IPS DF 4.7 (cell line): Measurements from ENCODE around the gene UNC5CL.

Experiments
- DNase-seq: peaks from one replicate; pipeline ENCODE4 v3.0.0-alpha.2; 2013; ENCODE audit warnings: low spot score; ENCODE audit errors: extremely low read depth

UNC5CL gene, protein sequence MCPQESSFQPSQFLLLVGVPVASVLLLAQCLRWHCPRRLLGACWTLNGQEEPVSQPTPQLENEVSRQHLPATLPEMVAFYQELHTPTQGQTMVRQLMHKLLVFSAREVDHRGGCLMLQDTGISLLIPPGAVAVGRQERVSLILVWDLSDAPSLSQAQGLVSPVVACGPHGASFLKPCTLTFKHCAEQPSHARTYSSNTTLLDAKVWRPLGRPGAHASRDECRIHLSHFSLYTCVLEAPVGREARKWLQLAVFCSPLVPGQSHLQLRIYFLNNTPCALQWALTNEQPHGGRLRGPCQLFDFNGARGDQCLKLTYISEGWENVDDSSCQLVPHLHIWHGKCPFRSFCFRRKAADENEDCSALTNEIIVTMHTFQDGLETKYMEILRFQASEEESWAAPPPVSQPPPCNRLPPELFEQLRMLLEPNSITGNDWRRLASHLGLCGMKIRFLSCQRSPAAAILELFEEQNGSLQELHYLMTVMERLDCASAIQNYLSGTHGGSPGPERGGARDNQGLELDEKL

DNA sequence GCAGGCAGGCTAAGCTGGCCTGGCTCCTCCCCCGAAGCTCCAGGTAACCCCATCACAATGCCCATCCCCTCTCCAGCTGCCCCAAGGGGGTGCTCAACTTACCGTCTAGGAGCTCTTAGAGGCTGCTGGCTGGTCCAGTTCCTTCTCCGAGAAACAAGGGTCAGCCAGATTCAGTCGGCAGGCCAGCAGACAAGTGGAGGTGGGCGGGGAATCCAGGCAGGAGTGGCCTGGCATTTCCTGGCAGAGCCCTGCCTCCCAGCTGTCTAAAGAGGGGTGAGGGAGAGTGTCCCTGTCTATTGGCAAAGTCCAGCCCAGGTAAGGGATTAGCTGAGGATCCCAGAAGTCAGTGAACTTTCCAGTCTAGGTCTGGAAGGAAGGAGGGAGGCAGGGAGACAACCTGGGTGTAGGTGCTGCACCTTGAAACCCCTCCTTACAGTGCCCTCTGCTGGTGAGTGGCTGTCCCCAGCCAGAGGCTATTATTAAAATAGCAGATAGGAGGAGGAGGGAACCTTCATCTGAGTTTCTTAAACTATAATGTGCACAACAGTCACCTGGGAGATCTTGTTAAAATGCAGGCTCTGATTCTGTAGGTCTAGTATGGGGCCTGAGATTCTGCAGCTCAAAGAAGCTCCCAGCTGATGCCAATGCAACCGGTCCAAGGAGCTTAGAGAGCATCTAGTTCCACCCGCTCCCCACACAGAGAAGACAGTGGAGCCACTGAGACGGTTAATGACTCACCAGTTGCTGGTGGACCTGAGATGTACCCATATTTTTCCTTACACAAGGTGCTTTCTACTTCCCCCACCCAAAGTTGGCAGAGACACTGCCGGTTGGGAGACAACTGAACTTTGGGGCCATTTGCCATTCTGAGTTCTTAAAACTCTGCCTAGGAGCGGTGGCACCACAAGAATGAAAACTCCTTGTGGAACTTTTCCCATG lies at the start of gene UNC5CL:
Gene UNC5CL (minus strand): TSS at position 162 of the 939 bp plus-strand sequence. CDS start 4,147 bp downstream, outside the sequence.
- DNase-seq, result no peak

DNA sequence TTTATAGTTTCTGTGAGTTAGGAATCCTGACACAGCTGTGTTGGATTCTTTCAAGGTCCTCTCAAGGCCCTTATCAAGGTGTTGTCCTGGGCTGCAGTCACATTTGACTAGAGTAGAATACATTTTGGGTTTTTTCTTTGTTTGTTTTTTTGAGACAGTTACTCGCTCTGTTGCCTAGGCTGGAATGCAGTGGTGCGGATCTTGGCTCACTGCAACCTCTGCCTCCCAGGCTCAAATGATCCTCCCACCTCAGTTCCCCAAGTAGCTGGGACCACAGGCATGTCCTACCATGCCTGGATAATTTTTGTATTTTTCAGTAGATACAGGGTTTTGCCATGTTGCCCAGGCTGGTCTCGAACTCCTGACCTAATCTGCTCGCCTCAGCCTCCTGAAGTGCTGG lies 49.4 kb upstream of the UNC5CL start:
- DNase-seq, result no peak

DNA sequence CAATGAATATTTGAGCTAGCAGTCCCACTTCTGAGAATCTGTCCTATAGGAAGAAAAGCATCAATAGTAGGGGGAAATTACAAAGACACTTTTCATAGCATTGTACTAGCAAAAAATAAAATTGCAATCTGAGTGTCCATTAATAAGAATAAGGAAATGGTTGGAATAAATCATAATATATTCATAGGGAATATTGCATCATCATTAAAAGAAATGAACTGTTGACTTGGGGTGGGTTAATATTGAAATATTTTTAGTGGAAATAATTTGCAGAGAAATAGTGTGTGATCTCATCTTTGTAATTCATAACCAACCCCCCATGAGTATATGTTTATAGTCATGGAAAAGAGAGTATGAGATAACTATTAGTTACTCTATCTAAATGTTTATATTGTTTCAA lies 46.2 kb upstream of the UNC5CL start:
- no peak for DNase-seq

DNA sequence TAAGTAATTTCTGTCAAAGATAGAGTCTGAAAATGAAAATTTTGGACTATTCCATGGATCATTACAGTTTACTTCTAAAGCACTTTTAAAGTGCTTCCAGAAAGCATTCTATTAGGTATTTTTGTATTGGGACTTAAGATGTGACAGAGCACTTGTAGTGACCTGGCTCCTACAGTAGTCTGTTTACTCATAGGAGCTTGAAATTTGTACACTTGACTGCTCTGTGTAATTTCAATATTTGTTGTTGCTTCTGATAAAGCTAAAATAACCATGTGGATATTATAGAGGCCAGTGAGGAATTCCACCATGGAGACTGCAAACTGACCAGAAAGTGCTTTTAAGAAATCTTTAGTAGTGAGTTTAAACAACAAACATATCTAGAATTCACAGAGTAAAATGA lies 44.1 kb upstream of the UNC5CL start:
- DNase-seq, result no peak

DNA sequence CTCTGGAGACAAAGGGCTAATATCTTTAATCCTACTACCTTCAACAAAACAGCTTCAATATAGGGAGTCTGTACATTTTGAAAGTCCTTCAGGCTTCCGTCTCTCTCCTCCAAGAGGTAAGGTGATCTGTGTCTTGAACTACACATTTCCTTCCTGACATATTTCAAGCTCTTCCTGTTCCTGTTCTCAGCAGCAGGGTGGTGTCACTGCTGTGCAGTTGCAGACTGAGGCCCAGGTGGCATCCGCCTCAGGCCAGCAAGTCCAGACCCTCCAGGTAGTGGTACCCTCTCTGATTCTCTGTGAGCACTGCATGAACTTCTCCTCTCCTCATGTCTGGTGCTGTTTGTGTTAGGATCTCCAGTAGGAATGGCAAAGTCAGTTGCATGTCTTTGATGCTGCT lies 41.6 kb upstream of the UNC5CL start:
- no peak for DNase-seq

DNA sequence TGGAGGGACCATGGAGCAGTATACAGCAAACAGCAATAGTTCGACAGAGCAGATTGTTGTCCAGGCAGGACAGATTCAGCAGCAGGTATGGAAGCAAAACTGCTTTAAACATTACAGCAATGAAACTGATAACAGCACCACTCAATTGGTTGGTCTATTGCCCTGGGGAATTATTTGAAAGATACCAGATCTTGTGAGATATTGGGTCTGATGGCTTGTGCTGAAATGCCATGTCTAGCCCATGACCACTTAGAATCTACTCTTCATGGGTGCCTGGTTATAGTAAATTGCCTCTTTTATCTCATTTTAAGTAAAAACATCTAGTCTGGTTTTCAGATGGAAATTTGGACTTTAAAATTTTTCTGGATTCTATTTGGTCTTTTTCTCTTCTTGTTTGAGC lies 40.1 kb upstream of the UNC5CL start:
- no peak for DNase-seq

DNA sequence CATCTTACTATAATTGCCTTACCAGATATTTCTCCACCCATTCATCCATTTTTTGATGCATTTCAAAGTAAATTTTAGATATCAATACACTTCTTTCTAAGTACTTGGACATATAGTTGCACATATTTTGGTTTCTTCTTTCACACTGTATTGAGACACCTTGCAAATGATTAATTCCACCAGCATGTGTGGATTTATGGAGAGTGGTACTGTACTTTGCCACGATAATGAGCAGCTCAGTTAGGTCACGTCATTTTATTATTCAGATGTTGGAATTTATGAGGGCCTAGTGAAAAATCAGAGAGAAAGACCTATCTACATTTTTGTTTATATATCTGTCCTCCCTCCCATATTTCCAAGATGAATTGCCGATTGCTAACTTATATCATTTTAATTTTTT lies 39.1 kb upstream of the UNC5CL start:
- DNase-seq, result no peak

DNA sequence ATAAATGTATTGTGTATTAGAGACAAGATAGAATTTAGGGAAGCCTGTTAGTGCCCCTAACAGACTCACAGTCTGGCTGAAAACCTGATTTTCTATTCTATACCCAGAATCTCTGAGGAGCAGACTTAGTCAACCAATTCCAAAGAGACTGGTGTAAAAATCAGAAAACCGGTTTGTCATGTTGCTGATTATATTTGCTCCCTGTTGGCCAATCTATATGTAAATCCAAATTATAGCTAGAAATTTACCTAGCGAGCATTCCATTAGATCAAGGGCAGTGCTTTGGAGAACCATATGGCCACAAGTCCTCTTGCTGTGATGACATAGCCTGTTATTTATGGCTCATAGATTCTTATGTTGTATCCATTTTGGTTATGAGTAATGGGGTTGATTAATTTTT lies 38.5 kb upstream of the UNC5CL start:
- DNase-seq, result no peak

DNA sequence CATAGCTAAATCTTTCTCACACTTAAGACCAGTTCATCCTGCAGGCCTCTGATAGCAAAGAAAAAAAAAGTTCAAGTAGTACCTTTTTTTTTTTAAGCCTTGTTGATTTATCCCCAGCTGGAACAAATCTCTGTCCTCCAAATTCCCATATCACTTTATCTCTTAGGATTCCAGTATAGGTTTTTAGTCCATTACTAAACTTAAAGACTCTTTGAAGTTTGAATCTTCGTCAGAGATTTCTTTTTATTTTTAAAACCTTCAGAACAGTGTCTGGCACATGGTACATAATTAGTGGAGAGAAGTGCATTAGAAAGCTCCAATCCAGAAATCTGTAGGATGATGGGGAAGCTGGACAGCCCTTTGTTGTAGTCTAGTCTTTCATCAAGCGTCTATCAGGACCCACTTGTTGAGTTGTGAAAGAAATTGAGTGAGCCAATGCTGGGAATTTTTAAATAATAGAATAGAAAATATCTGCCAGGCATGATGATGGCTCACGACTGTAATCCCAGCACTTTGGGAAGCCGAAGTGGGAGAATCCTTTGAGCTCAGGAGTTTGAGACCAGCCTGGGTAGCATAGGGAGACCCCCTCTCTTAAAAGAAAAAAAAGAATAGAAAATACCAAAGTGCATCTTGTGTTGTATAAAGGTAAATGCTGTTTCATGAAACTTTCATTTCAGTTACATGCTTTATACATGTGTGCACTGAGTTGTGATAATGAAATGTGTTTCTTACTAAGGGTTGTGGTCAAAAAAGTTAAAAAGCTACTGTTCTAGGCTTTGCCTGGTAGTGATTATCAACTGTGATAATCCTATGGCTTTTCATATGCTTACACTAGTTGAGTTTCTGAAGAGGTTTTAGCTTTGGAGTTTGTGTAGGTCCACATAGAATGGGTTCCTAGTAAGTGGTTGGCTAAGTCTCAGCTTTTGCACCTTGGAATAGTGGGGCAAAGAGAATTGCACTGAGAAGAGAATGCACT lies 36.9 kb upstream of the UNC5CL start:
- no peak for DNase-seq

DNA sequence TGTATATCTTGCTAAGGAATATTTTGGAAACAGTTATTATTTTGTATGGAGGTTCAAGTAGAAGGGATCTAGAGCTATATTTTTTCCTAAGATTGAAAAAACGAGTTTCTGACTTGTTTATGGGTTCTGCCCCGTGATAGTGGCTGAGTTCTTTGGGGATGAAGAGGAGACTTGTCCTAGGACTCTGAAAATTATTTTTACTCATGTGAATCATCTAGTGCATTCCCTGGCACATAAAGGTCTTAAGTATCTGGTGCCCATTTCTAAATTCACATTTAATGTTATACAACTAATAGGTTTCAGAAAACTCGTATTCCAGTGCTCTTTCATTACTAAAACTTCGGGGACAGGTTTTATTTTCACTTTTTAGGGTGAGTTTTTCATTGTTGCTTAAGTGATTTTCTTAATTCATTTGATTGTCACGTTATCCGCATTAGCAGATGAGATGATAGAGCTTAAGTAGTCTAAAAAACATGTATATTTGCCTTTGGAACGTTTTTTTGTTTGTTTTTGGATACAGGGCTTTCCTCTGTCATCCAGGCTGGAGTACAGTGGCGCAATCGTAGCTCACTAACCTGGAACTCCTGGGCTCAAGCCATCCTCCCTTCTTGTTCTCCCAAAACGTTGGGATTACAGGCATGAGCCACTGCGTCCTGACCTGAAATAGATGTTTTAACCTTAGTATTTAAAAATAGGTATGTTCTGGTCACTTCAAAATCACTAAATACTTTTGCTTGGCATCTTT lies 35.8 kb upstream of the UNC5CL start:
- no peak for DNase-seq

DNA sequence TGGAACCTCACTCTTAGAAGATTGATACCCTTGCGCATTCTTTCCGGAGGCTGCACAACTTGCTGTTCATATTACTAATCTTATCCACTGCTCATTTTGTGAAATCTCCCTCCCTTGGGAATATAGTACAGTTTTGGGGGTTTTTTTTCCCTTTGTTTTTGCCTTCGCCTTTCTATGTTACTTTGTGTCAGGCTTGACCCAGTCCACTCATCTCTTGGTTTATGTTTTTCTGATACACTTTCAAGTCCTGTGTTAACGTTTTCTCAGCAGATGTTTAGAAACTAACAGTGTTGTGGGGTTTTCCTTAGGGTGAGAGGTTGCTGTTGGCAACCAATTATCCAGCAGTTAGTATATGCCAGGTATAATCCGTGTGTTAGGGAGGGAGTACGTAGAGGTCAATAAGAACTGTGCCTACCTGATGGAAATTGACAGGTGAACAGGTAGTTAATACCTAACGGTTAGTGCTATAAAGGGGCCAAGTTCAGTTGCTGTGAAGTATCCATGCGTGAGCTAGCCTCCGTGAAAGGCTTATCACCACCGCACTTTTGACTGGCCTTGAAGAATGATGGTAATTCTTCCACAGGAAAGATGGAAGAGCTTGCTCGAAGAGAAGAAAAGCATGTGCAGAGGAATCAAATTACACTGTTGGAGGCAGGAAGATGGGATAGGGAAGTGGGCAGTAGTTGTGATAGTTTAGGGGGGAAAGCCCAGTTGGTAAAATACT lies 35.1 kb upstream of the UNC5CL start:
- no peak for DNase-seq

DNA sequence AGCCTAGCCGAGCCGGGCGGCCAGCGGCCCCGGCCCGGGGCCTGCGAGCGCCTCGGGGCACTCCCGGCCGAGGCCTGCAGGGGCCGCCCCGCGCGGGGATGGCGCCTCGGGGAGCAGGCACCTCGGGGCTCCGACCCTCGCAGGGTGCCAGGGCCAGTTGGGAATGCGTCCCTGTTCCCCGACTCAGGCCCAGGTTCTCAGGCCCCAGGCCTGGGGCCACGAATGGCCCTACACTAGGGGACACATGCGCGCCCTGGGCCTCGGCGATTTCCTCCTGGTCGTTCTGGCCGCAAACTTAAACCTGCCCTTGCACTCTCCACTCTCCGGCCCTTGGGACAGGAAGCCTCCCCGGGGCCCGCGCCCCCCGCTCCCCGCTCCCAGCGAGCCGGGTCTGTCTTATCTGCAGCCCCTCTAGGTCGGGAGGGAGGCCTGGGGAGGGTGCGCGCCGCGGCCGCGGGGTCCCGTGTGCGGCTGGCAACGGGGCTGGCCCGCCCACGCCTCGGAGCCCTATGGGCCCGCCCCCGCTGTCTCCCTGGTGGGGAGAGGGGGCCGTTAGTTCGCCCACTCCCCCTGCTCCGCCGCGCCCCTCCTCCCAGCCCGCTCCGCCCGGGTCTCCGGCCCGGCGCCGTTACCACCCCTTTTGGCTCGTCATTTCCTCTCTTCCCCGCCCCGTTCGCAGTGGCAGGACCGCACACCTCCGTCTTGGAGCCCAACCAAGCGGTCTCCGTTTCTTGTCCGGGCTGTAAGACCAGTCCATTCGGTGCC lies 34.4 kb upstream of the UNC5CL start:
- DNase-seq, result no peak

DNA sequence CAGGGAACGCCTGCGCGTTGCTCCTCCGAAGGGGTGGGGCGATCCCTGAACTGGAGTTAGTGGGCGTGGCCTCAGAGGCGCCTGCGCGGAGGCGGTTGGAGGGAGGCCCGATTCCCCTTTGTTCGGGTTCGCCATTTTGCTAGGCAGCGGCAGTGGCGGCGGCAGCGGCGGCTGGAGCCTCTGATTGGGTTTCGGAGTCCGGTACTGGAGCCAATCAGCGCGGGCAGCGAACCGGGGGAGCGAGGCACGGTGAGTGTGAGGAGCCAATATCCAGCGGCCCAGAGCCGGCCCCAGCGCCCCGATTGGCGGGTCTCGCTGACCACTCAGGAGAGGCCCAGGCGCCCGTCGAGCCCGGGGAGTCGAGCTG lies 33.8 kb upstream of the UNC5CL start, which contains the start of gene NFYA:
Gene NFYA (plus strand): TSS at position 139 of the 367 bp plus-strand sequence. CDS start 6,116 bp downstream, outside the sequence.
- peak; percentile 82 for DNase-seq

DNA sequence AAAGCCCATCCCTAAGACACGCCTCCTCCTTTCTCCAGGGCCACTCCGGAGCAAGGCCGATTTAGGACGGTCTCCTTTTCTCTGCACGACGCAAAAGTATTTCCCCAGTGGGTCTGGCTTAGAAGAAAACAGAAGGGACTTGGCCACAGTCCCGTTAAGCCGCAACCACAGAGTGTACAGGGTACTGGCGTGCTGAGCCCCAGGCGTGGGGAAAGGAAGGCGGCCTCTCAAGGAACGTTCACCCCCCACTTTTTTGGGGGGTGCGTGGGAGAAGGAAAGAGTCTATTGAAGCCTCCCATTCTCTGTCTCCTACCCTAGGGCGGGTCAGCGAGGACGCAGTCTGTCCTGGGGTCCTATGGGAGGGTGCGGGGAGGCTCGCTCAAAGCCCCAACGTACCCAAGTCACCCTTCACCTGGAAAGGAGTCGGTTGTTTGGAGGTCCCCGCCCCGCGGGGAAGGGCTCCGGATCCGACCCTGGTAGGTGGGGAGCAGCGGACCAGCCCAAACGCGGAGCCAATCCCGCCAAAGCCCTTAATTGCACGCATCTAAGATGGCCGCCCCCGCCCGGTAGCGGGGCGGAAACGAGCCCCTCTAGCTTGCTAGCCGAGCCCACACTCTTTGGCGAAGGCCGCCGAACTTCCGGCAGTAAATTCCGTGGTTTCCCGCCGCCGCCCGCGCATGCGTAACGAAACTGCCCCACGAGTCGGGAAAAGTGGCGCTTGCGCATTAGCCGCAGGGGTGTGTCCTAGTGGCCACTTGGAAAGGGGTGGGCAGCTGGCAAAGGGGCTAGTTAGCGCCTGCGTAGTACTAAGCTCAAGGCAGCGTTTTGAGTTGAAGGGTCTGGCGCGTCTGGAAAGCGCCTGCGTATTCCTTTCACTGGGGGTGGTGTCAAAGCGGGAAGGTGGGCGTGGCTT lies 33.2 kb upstream of the UNC5CL start, which contains the start of gene OARD1:
Gene OARD1 (minus strand): TSS at position 434 of the 913 bp plus-strand sequence. CDS start 722 bp downstream, outside the sequence.
- DNase-seq, result peak; percentile 82

DNA sequence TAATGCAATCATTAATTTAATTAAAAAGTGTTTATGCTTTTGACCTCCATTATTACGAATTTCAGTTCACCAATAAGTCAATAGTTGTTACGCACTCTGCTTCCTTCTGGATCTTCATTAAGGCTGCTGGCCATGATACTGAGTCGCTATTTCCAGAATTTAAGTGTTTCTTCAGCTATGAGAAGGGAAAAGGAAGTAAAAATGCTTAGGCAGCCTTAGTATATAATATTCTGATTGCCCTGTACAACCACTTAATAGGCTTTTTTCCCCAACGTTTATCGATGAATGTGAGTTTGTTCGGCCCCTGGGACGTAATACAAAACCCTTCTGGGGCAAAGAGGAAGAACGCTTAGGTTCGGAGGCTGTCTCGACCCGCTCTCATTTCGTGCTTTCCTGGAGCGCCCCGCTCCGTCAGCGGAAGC lies 32.5 kb upstream of the UNC5CL start:
- DNase-seq, result no peak

DNA sequence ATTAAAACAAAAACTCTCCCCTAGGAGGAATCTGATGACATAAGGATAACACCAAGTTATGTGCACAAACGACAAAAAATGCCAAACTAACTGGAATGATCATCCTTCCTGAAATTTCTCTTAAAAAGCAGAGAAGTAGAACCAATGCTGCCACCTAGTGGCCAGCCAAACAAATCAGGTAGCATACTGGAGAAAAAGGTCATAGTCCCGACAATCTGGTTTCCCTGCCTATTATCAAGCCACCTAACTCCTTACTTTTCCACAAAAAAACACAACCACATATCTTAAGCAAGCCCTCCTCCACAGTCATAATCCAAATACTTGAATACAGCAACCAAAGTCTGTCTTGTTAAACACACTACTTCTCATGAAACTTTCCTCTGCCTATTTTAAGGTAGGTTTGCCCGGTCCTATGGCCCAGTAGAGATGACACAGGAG lies 27.9 kb upstream of the UNC5CL start:
- no peak for DNase-seq

DNA sequence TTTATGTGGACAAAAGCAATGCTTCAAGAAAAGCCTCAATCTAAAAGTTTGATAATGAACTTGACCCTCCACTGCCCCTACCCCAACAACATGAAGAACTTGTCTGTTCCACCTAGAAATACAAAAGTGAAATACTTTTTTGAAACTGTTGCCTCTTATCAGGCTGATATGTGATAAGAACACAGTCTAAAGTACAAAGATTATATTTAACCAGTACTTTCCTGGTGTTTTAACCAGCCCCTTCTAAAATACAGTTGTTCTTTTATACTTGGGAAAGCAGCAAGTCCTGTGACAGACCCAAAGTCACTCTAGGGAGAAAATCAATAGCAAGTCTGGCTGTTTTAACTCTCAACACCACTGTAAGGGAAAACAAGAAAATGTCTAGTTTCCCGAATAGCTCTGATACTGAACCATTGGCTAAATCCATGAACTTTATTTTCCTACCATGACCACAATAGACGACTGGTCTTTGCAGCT lies 26.6 kb upstream of the UNC5CL start:
- DNase-seq, result no peak
